DOHH2 (cell line): ENCODE results near the gene NDRG3.

Source experiments
- CTCF ChIP-seq: fragments of 200-600 bp; sonication (generic); IDR thresholded peaks from one replicate; pipeline ENCODE4 v1.5.1; 2014; ENCODE audit warnings: antibody characterized with exemption, mild to moderate bottlenecking, low read depth, low read length; ENCODE audit not compliant: poor library complexity, severe bottlenecking
- EZH2phosphoT487 ChIP-seq: fragments of 200-600 bp; sonication (generic); IDR thresholded peaks from 2 replicates; pipeline ENCODE4 v1.6.1; 2017; ENCODE audit warnings: borderline replicate concordance, mild to moderate bottlenecking, antibody characterized with exemption, low read length, moderate library complexity, mixed read lengths

DNA sequence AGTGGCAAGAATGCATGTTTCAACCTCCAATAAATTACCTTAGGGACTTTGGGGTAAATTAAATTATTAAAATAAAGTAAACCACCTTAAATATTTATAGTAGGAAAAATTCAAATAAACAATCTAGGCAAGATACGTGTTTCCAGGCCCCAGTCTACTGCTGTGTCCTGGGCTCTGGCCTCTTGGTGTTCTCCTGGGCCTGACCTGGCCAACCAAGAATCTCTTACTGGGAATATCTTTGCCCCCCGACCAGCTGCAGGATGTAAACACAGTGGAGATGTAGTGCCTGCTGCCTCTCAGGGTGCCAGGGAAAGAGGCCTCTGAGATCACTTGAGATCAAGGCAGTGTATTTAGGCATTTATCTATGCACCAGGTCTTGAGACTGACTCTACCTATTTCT, 39.4 kb upstream of the NDRG3 start:
- TF ChIP-seq CTCF (no peak), EZH2phosphoT487 (no peak)
